GM23338 (cell line): Measurements from ENCODE around the gene TSR1. TPM values are rescaled to one million over a fixed set of nuclear protein-coding genes. Genes with fewer than 3 reads are reported as not detected.

Experiments
- ATAC-seq: fragments of 200-7000 bp; cut with Tn5 transposase; 3 replicates; pipeline ENCODE4 v1.9.1; 2020
- DNase-seq: peaks from one replicate; pipeline ENCODE4 v3.0.0-alpha.2; 2015; ENCODE audit warnings: low spot score
- H2AFZ ChIP-seq: fragments of 200-600 bp; sonication (generic); 2 replicates; pipeline ENCODE4 v1.8.0; 2016; ENCODE audit warnings: antibody characterized with exemption, mild to moderate bottlenecking, moderate library complexity
- H3F3A ChIP-seq: fragments of 200-600 bp; sonication (generic); replicated peaks from 2 replicates; pipeline ENCODE4 v1.8.0; 2017; ENCODE audit warnings: antibody characterized with exemption, mixed run types, low read depth
- H3K27ac ChIP-seq: fragments of 200-600 bp; sonication (generic); 2 replicates; pipeline ENCODE4 v1.6.1; 2016; ENCODE audit warnings: low read depth
- H3K27me3 ChIP-seq: fragments of 200-600 bp; sonication (generic); 2 replicates; pipeline ENCODE4 v1.8.0; 2016; ENCODE audit warnings: mild to moderate bottlenecking, mixed run types, moderate library complexity; ENCODE audit not compliant: insufficient read depth
- H3K36me3 ChIP-seq: fragments of 200-600 bp; sonication (generic); 2 replicates; pipeline ENCODE4 v1.8.0; 2016; ENCODE audit warnings: mild to moderate bottlenecking; ENCODE audit not compliant: insufficient read depth
- H3K4me1 ChIP-seq: fragments of 200-600 bp; sonication (generic); 2 replicates; pipeline ENCODE4 v1.8.0; 2016; ENCODE audit warnings: mild to moderate bottlenecking, moderate library complexity; ENCODE audit not compliant: insufficient read depth
- H3K4me2 ChIP-seq: fragments of 200-600 bp; sonication (generic); 2 replicates; pipeline ENCODE4 v1.7.1; 2017; ENCODE audit warnings: mixed run types
- H3K4me3 ChIP-seq: fragments of 200-600 bp; sonication (generic); 2 replicates; pipeline ENCODE4 v1.6.1; 2016; ENCODE audit warnings: mixed run types
- H3K79me2 ChIP-seq: fragments of 200-600 bp; sonication (generic); replicated peaks from 2 replicates; pipeline ENCODE4 v1.8.0; 2017; ENCODE audit warnings: mild to moderate bottlenecking; ENCODE audit not compliant: insufficient read depth
- H3K9me2 ChIP-seq: fragments of 200-600 bp; sonication (generic); 2 replicates; pipeline ENCODE4 v1.8.0; 2017; ENCODE audit not compliant: insufficient read depth
- H4K20me1 ChIP-seq: fragments of 200-600 bp; sonication (generic); replicated peaks from 2 replicates; pipeline ENCODE4 v1.8.0; 2017; ENCODE audit warnings: mild to moderate bottlenecking; ENCODE audit not compliant: insufficient read depth
- H3K27ac Mint-ChIP-seq: 2 replicates; pipeline ENCODE4 v1.8.0; 2020; ENCODE audit warnings: inconsistent platforms, mild to moderate bottlenecking, moderate library complexity, mixed read lengths
- H3K27me3 Mint-ChIP-seq: 3 replicates; pipeline ENCODE4 v1.8.0; 2022; ENCODE audit warnings: low read depth, mild to moderate bottlenecking, moderate library complexity, mixed read lengths, inconsistent platforms; ENCODE audit not compliant: insufficient read depth, poor library complexity
- H3K36me3 Mint-ChIP-seq: 3 replicates; pipeline ENCODE4 v1.8.0; 2021; ENCODE audit warnings: low read depth, mild to moderate bottlenecking, inconsistent platforms, moderate library complexity, mixed read lengths
- H3K4me1 Mint-ChIP-seq: 3 replicates; pipeline ENCODE4 v1.8.0; 2020; ENCODE audit warnings: mild to moderate bottlenecking, inconsistent platforms, mixed read lengths
- H3K4me3 Mint-ChIP-seq: 3 replicates; pipeline ENCODE4 v1.8.0; 2021; ENCODE audit warnings: moderate library complexity, mild to moderate bottlenecking, inconsistent platforms, mixed read lengths
- H3K9me3 Mint-ChIP-seq: 3 replicates; pipeline ENCODE4 v1.8.0; 2020; ENCODE audit warnings: moderate library complexity, mild to moderate bottlenecking, inconsistent platforms, mixed read lengths
- CREB1 ChIP-seq: fragments of 250-450 bp; sonication (Bioruptor Pico); IDR thresholded peaks from 2 replicates; pipeline ENCODE4 v1.5.0; 2020; ENCODE audit warnings: low read depth, mild to moderate bottlenecking, moderate library complexity
- CTCF ChIP-seq, 2 experiments: fragments of 200-600 bp in 1 of 2; sonication (generic) in 1 of 2; conservative IDR thresholded peaks; 2 replicates each; pipeline versions ENCODE4 v1.5.1 to v1.6.1; 2016 to 2017; ENCODE audit warnings: antibody characterized with exemption in 2 of 2, low read depth in 2 of 2, mild to moderate bottlenecking in 2 of 2, moderate library complexity in 1 of 2
- EZH2 ChIP-seq: fragments of 200-600 bp; sonication (generic); IDR thresholded peaks from one replicate; pipeline ENCODE4 v1.8.0; 2017; ENCODE audit warnings: antibody characterized with exemption, mild to moderate bottlenecking, low read depth; ENCODE audit not compliant: unreplicated experiment
- EZH2phosphoT487 ChIP-seq: fragments of 200-600 bp; sonication (generic); IDR thresholded peaks from one replicate; pipeline ENCODE4 v1.8.1; 2018; ENCODE audit warnings: antibody characterized with exemption; ENCODE audit not compliant: unreplicated experiment
- JUNB ChIP-seq: IDR thresholded peaks from one replicate; pipeline ENCODE4 v1.6.1; 2016; ENCODE audit warnings: antibody characterized with exemption; ENCODE audit not compliant: unreplicated experiment
- NANOG ChIP-seq: IDR thresholded peaks from 2 replicates; pipeline ENCODE4 v1.6.1; 2016; ENCODE audit warnings: antibody characterized with exemption, borderline replicate concordance
- POLR2AphosphoS5 ChIP-seq: IDR thresholded peaks from 2 replicates; pipeline ENCODE4 v1.6.1; 2016; ENCODE audit warnings: antibody characterized with exemption, low read depth
- REST ChIP-seq: IDR thresholded peaks from one replicate; pipeline ENCODE4 v1.6.1; 2018; ENCODE audit warnings: antibody characterized with exemption; ENCODE audit not compliant: unreplicated experiment
- STAT1 ChIP-seq: IDR thresholded peaks from one replicate; pipeline ENCODE4 v1.6.1; 2016; ENCODE audit warnings: antibody characterized with exemption; ENCODE audit not compliant: unreplicated experiment
- ZNF114 ChIP-seq: fragments of 250-450 bp; sonication (Bioruptor Pico); IDR thresholded peaks from 2 replicates; pipeline ENCODE4 v1.5.0; 2020; ENCODE audit warnings: mild to moderate bottlenecking, moderate library complexity
- ZNF331 ChIP-seq: fragments of 250-450 bp; sonication (Bioruptor Pico); IDR thresholded peaks from 2 replicates; pipeline ENCODE4 v1.5.0; 2020; ENCODE audit warnings: low read depth, mild to moderate bottlenecking, moderate library complexity
- polyA plus RNA-seq: library from polyadenylated mRNA; unstranded; fragments of >200 nt; fragmentation: Nextera tagmentation; extraction: Ambion mirVana; gene quantifications from 2 replicates; pipeline ENCODE4 v1.2.1, GENCODE V29; 2016
- total RNA-seq: library from RNA; depleted of rRNA; stranded (reverse); fragments of >200 nt; shearing (Covaris generic); gene quantifications from 2 replicates; pipeline ENCODE4 v1.2.3, GENCODE V29; 2014
- TF ChIP-seq, protein P1 (sequence below): IDR thresholded peaks from 2 replicates; pipeline ENCODE4 v1.6.1; 2016; ENCODE audit warnings: antibody characterized with exemption
- TF ChIP-seq, protein P2 (sequence below): fragments of 250-450 bp; sonication (Bioruptor Pico); IDR thresholded peaks from 2 replicates; pipeline ENCODE4 v1.5.0; 2020; ENCODE audit warnings: mild to moderate bottlenecking, moderate library complexity

The TSR1 gene
- total and polyA plus RNA-seq, 2 experiments from 2014 or later = 36.9 to 108 TPM

DNA sequence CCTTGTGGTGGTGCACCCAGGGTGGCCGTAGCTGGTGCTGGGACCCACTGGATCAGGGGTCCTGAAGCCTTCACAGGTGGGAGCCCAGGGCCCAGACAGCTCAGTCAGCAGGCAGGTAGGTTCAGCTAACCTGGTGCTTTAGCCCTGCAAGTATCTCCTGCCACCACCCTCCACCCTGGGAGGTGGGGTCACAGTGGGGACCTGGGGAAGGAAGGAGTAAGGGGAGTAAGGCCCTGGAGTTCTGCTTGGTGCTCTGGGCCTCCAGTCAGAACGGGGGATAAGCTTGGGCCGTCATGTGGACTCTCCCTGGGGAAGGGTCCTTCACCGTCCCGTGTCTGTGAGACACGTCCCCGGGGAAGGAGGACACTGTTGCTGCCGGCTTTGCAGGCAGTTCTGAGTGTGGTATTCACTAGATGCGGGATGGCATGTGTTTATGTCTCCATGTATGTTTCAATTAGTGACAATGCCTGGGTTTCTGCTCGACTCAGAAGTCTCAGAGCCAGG is 21.7 kb upstream of the TSR1 start:
- Mint-ChIP-seq H3K4me1 (peaks cover 4% of the 10 kb centered on the region; the same call in 1 of the 3 replicates), H3K27me3 (peaks cover 4% of the 10 kb centered on the region), H3K9me3 (no peaks in the 10 kb centered on the region), H3K36me3 (peaks cover 3% of the 10 kb centered on the region; the same call in 1 of the 3 replicates), H3K27ac (no peak overlapping the region), H3K4me3 (no peak overlapping the region)
- Histone ChIP-seq H2AFZ (no peak overlapping the region), H3K4me3 (no peak overlapping the region), H3K4me2 (no peak overlapping the region), H4K20me1 (no peaks in the 10 kb centered on the region), H3K36me3 (no peaks in the 10 kb centered on the region), H3K27me3 (no peaks in the 10 kb centered on the region), H3K4me1 (no peaks in the 10 kb centered on the region), H3K27ac (no peak overlapping the region), H3K79me2 (no peaks in the 10 kb centered on the region), H3K9me2 (no peaks in the 10 kb centered on the region), H3F3A (0 out of 2 replicates have a peak, but pooled peaks cover 11% of the 10 kb centered on the region)
- DNase-seq (no peak), ATAC-seq (no peak)
- TF ChIP-seq, protein P1, sequence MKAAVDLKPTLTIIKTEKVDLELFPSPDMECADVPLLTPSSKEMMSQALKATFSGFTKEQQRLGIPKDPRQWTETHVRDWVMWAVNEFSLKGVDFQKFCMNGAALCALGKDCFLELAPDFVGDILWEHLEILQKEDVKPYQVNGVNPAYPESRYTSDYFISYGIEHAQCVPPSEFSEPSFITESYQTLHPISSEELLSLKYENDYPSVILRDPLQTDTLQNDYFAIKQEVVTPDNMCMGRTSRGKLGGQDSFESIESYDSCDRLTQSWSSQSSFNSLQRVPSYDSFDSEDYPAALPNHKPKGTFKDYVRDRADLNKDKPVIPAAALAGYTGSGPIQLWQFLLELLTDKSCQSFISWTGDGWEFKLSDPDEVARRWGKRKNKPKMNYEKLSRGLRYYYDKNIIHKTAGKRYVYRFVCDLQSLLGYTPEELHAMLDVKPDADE = no peak
- TF ChIP-seq, protein P2, sequence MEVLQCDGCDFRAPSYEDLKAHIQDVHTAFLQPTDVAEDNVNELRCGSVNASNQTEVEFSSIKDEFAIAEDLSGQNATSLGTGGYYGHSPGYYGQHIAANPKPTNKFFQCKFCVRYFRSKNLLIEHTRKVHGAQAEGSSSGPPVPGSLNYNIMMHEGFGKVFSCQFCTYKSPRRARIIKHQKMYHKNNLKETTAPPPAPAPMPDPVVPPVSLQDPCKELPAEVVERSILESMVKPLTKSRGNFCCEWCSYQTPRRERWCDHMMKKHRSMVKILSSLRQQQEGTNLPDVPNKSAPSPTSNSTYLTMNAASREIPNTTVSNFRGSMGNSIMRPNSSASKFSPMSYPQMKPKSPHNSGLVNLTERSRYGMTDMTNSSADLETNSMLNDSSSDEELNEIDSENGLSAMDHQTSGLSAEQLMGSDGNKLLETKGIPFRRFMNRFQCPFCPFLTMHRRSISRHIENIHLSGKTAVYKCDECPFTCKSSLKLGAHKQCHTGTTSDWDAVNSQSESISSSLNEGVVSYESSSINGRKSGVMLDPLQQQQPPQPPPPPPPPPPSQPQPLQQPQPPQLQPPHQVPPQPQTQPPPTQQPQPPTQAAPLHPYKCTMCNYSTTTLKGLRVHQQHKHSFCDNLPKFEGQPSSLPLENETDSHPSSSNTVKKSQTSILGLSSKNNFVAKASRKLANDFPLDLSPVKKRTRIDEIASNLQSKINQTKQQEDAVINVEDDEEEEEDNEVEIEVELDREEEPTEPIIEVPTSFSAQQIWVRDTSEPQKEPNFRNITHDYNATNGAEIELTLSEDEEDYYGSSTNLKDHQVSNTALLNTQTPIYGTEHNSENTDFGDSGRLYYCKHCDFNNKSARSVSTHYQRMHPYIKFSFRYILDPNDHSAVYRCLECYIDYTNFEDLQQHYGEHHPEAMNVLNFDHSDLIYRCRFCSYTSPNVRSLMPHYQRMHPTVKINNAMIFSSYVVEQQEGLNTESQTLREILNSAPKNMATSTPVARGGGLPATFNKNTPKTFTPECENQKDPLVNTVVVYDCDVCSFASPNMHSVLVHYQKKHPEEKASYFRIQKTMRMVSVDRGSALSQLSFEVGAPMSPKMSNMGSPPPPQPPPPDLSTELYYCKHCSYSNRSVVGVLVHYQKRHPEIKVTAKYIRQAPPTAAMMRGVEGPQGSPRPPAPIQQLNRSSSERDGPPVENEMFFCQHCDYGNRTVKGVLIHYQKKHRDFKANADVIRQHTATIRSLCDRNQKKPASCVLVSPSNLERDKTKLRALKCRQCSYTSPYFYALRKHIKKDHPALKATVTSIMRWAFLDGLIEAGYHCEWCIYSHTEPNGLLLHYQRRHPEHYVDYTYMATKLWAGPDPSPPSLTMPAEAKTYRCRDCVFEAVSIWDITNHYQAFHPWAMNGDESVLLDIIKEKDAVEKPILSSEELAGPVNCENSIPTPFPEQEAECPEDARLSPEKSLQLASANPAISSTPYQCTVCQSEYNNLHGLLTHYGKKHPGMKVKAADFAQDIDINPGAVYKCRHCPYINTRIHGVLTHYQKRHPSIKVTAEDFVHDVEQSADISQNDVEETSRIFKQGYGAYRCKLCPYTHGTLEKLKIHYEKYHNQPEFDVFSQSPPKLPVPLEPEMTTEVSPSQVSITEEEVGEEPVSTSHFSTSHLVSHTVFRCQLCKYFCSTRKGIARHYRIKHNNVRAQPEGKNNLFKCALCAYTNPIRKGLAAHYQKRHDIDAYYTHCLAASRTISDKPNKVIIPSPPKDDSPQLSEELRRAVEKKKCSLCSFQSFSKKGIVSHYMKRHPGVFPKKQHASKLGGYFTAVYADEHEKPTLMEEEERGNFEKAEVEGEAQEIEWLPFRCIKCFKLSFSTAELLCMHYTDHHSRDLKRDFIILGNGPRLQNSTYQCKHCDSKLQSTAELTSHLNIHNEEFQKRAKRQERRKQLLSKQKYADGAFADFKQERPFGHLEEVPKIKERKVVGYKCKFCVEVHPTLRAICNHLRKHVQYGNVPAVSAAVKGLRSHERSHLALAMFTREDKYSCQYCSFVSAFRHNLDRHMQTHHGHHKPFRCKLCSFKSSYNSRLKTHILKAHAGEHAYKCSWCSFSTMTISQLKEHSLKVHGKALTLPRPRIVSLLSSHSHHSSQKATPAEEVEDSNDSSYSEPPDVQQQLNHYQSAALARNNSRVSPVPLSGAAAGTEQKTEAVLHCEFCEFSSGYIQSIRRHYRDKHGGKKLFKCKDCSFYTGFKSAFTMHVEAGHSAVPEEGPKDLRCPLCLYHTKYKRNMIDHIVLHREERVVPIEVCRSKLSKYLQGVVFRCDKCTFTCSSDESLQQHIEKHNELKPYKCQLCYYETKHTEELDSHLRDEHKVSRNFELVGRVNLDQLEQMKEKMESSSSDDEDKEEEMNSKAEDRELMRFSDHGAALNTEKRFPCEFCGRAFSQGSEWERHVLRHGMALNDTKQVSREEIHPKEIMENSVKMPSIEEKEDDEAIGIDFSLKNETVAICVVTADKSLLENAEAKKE (CRISPR knock-in tag) = no peak
- TF ChIP-seq EZH2 (no peak), EZH2phosphoT487 (no peak), CREB1 (CRISPR knock-in tag) (no peak), CTCF (conservative IDR thresholded peaks at IDR 0.05; ENCODE audit: low read depth in 2 of 2) (no peak), ZNF331 (CRISPR knock-in tag) (no peak), POLR2AphosphoS5 (no peak), REST (no peak), STAT1 (no peak), NANOG (no peak), ZNF114 (no peak), JUNB (no peak)
